HG03565 (cell line): ENCODE results near the gene UBR3.

Experiments used
- ATAC-seq: cut with Tn5 transposase; IDR thresholded peaks from one replicate; pipeline ENCODE4 v1.9.1; 2021; ENCODE audit warnings: mild to moderate bottlenecking, moderate library complexity; ENCODE audit not compliant: unreplicated experiment

The UBR3 gene

GRCh38 chr2:169994752-169995151 is 167.5 kb downstream of the UBR3 start:
- ATAC-seq, result no peak

GRCh38 chr2:169997140-169997887 is 170.1 kb downstream of the UBR3 start:
- no peak for ATAC-seq

- ATAC-seq, result no peak
Observed at GRCh38 chr2:169999054-169999453, 171.8 kb downstream of the UBR3 start.

GRCh38 chr2:170002096-170002495 is 174.8 kb downstream of the UBR3 start:
- ATAC-seq, result no peak

- no peak for ATAC-seq
Observed at GRCh38 chr2:170005702-170006101, 178.4 kb downstream of the UBR3 start.

- no peak for ATAC-seq
Observed at GRCh38 chr2:170006587-170007325, 179.5 kb downstream of the UBR3 start.

GRCh38 chr2:170009209-170009608 is 182.0 kb downstream of the UBR3 start:
- ATAC-seq, result no peak

- ATAC-seq, result no peak
Observed at GRCh38 chr2:170012773-170013172, 185.5 kb downstream of the UBR3 start.

GRCh38 chr2:170013802-170014551 is 186.7 kb downstream of the UBR3 start:
- ATAC-seq, result no peak

GRCh38 chr2:170014769-170015168 is 187.5 kb downstream of the UBR3 start:
- no peak for ATAC-seq

- no peak for ATAC-seq
Observed at GRCh38 chr2:170017860-170018532, 190.7 kb downstream of the UBR3 start.

- ATAC-seq, result no peak
Observed at GRCh38 chr2:170019060-170019805, 192.0 kb downstream of the UBR3 start.

GRCh38 chr2:170020777-170021176 is 193.5 kb downstream of the UBR3 start:
- ATAC-seq, result no peak

GRCh38 chr2:170022692-170023091 is 195.4 kb downstream of the UBR3 start:
- no peak for ATAC-seq

GRCh38 chr2:170024721-170025120 is 197.5 kb downstream of the UBR3 start:
- no peak for ATAC-seq

- no peak for ATAC-seq
Observed at GRCh38 chr2:170025223-170025622, 198.0 kb downstream of the UBR3 start.

GRCh38 chr2:170026361-170026760 is 199.1 kb downstream of the UBR3 start:
- no peak for ATAC-seq

- no peak for ATAC-seq
Observed at GRCh38 chr2:170029551-170029950, 202.3 kb downstream of the UBR3 start.

- no peak for ATAC-seq
Observed at GRCh38 chr2:170030040-170030439, 202.8 kb downstream of the UBR3 start.

- no peak for ATAC-seq
Observed at GRCh38 chr2:170031288-170031687, 204.0 kb downstream of the UBR3 start.
